NCI-H146 (cell line): ENCODE measurements around the gene COL23A1.
A peak's percentile ranks its signal among the peaks of the same experiment; 100 is the strongest.

Source experiments
- DNase-seq: peaks from one replicate; lab custom pipeline; 2025; lab: John Stamatoyannopoulos, UW

COL23A1 gene

GRCh38 chr5:178298283-178298807, 291.8 kb downstream of the COL23A1 start:
- DNase-seq = no peak

GRCh38 chr5:178297751-178298150, 292.4 kb downstream of the COL23A1 start:
- DNase-seq = no peak

DNA sequence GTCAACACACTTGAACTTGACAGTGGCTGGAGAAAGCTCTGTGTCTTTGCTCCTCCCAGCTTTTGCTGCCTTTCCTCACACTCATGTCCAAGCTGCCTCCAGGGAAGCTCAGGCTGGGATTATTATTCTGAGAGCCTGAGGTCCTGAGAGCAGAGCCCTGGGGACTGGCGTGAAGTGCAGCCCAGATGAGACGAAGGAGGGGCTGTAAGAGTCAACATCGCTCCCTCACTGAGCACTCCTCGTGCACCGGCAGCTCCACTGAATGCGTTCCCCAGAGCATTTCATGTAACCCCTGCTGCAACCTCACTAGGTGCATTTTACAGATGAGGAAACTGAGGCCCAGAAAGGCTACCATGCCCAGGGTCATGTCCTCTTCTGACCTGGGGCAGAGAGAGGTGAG, 294.1 kb downstream of the COL23A1 start:
- no peak for DNase-seq

GRCh38 chr5:178295589-178295988, 294.6 kb downstream of the COL23A1 start:
- DNase-seq = no peak

GRCh38 chr5:178293815-178294214, 296.4 kb downstream of the COL23A1 start:
- DNase-seq = no peak

DNA sequence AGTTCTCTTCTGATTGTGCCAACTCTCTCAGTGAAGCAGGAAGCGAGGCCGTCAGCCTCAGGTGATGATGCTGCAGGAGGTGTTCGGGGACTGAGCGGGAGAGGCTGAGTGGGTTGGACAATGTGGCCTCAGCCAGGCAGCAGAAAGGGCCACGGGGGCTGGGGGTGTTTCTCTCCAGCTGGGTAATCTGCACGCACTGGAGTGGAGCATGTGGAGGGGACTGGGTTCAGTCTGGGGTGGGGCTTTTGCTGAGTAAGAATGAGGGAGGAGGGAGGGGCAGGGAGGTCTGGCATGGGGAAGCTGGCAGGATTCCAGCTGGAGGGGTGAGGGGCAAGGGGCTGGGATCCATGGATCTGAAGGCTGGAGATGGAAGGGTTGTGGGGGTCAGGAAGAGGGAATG, 296.8 kb downstream of the COL23A1 start:
- no peak for DNase-seq

GRCh38 chr5:178292826-178293205, 297.4 kb downstream of the COL23A1 start:
- no peak for DNase-seq

DNA sequence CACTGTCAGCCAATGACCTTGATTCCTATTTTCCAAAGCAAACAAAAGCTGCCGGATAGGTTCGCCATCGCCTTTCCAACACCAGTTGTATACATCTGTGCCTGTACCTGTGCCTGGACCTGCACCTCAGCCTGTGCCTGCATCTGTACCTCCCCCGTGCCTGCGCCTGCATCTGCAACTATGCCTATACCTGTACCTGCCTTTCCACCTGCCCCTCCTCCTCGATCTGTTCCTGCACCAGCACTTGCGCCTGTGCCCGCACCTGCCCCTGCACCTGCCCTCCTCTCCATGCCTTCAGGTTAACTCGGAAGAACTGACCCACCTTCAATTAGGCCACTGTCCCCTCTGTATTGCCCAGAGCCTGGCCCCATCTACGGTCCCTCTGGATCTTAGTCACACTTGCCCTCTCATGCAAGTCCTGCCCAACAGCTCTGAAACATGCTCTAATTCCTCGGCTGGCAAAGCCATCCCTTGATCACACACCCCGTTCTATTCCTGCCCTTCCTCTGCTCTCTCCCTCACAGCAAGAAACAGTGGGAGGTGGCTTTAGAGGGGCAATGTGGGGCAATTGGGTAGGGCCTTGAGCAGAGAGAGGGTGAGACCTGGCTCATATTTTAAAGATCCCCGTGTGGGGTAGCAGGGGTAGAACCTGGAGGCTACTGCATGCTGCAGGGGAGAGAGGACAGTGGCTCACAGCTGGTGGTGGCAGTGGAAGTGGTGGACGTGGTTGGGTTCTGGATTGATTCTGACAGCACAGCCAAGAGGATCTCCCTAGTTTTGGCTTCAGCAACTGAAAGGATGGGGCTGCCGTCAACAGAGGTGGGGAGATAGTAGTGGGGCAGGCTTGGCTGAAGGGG, 298.0 kb downstream of the COL23A1 start:
- no peak for DNase-seq

GRCh38 chr5:178291161-178291561, 299.0 kb downstream of the COL23A1 start:
- DNase-seq = no peak

- DNase-seq = no peak
Measured at GRCh38 chr5:178290376-178290775, 299.8 kb downstream of the COL23A1 start.

DNA sequence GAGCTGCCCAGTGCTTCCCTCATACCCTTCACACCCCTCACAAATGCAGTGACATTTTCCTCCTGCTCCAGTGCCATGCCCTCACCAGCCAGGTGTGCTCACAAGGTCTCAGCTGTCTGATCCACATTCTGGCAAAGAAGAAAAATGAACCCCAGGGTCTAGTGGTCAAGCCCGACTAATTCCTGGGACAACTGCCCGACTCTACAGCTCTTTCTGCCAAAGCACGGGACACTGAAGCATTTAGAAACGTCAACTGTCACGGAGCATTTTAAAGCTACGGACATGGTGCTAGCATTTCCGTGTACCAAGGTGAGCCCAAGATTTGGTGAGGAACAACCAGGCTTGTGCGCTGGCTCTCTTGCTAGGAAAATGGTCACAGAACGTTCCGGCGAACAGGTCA, 300.8 kb downstream of the COL23A1 start:
- no peak for DNase-seq

GRCh38 chr5:178288401-178289368, 301.5 kb downstream of the COL23A1 start:
- no peak for DNase-seq

- DNase-seq = no peak
Measured at GRCh38 chr5:178287791-178288105, 302.4 kb downstream of the COL23A1 start.

DNA sequence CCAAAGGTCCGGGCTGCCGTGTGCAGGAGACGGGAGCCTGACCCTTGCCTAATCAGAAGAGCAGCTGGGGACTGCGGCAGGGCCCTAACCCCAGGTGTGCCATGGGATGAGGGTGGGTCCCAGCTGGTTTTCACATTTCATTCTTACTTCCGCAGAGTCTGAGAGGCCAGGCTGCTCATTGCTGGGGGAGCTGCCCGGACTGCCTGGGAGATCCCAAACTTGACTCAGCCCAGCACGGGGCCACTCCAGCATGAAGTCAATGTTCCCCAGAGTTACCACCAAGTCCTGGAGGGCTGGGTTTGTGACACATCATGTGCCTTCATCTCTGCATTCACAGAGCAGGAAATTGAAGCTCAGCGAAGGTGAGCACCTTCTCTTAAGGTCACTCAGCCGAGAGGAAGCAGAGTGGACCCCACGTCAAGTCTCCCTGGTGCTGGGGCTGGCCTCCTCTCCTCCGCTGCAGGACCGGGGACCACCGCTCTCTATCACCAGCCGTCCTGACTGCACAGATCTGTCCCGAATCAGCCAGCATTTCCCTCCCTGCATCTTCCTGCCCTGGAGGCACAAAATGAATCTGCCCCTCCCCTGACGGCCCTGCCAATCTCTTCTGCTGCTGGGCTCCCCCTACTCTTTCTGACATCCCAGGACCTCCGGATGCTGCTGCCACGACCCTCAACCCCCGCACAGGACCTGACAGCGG, 303.0 kb downstream of the COL23A1 start:
- no peak for DNase-seq

- peak; percentile 33 for DNase-seq
Measured at GRCh38 chr5:178286226-178287090, 303.7 kb downstream of the COL23A1 start.

DNA sequence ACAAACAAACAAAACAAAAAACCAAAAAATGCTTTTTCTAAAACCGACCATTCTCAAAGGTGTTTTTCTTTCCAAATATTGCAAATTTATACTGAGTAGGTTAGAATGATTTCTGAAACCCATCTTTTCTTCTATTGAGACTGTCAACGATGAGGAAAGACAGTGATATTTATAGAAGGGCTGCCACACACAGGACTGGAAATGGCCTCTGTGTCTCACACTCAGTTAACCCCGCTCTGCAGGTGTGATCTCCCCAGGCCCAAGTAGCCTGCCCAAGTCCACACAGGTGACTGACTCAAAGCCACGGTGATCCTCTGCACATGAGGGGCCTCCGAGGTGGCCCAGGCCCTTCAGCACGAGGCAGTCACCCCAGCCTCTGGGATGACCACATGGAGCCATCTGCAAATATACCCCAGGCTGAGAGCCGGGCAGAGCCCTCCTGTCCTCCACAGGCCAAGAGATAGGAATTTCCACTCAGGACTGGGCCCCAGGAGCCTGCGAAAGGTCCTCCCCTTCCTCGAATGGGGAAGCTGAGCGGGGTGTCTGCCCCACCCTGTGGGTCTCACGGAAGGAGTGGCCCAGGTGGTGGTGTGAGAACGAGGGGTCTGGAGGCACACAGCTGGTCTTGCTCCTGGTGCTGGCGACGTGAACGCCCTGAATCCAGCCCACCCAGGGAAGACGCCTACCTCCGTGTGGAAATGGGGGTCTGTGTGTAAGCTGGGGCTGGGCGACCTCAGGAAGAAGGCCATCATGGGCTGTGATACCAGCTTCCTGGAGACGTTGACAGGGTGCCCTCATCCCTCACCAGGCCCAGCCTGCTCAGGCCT, 304.6 kb downstream of the COL23A1 start:
- DNase-seq = no peak

DNA sequence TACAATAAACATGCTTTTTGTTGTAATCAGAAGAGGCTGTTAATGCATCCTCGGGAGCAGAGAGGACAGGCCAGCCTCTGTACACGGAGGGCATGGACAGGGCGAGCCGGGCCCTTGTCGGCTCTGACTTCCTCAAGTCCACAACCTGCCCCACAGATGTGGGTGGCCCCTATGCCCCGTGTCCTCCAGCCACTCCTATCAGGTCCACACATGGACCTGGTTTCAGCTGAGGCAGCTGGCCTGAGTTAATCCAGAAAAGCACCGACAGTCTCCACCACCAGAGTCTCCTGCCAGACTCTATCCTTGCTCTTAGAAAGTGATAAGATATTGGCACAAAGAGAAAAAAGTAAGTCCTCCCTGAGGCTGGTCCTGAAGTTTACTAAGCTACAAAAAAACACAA, 305.2 kb downstream of the COL23A1 start:
- DNase-seq = no peak

GRCh38 chr5:178284093-178284675, 306.0 kb downstream of the COL23A1 start:
- DNase-seq = no peak

GRCh38 chr5:178283520-178283919, 306.7 kb downstream of the COL23A1 start:
- DNase-seq = no peak

- no peak for DNase-seq
Measured at GRCh38 chr5:178282391-178282790, 307.8 kb downstream of the COL23A1 start.
